Neural cell (in vitro differentiated cells): ENCODE measurements around the gene CACNB2.

Source experiments
- TF ChIP-seq, protein P1 (sequence below): fragments of 450-650 bp; IDR thresholded peaks from 2 replicates; pipeline ENCODE4 v1.5.1; 2014; ENCODE audit warnings: antibody characterized with exemption, mild to moderate bottlenecking, moderate library complexity; ENCODE audit not compliant: poor library complexity, severe bottlenecking
- TF ChIP-seq, protein P2 (sequence below): IDR thresholded peaks from 2 replicates; pipeline ENCODE4 v1.6.1; 2012; ENCODE audit warnings: borderline replicate concordance

DNA sequence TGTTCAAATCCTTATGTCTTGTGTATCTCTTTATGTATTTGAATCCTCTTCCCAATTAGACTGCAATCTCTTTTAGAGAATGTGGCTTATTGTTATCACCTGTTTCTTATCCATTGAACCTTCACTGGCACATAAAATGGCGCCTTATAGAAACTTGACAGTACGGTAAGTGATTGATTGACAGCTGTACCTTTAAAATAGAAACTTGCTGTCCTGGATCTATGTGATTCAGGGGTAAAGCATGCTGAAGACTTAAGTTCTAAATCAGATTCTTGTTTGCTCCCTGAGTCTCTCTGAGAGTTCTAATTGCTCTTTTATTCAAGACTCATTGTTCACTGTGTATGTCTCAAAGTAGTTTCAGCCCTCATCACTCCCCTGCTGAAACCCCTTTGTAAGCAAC, 91.3 kb downstream of the CACNB2 start:
- TF ChIP-seq, protein P1, sequence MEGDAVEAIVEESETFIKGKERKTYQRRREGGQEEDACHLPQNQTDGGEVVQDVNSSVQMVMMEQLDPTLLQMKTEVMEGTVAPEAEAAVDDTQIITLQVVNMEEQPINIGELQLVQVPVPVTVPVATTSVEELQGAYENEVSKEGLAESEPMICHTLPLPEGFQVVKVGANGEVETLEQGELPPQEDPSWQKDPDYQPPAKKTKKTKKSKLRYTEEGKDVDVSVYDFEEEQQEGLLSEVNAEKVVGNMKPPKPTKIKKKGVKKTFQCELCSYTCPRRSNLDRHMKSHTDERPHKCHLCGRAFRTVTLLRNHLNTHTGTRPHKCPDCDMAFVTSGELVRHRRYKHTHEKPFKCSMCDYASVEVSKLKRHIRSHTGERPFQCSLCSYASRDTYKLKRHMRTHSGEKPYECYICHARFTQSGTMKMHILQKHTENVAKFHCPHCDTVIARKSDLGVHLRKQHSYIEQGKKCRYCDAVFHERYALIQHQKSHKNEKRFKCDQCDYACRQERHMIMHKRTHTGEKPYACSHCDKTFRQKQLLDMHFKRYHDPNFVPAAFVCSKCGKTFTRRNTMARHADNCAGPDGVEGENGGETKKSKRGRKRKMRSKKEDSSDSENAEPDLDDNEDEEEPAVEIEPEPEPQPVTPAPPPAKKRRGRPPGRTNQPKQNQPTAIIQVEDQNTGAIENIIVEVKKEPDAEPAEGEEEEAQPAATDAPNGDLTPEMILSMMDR, result no peak
- TF ChIP-seq, protein P2, sequence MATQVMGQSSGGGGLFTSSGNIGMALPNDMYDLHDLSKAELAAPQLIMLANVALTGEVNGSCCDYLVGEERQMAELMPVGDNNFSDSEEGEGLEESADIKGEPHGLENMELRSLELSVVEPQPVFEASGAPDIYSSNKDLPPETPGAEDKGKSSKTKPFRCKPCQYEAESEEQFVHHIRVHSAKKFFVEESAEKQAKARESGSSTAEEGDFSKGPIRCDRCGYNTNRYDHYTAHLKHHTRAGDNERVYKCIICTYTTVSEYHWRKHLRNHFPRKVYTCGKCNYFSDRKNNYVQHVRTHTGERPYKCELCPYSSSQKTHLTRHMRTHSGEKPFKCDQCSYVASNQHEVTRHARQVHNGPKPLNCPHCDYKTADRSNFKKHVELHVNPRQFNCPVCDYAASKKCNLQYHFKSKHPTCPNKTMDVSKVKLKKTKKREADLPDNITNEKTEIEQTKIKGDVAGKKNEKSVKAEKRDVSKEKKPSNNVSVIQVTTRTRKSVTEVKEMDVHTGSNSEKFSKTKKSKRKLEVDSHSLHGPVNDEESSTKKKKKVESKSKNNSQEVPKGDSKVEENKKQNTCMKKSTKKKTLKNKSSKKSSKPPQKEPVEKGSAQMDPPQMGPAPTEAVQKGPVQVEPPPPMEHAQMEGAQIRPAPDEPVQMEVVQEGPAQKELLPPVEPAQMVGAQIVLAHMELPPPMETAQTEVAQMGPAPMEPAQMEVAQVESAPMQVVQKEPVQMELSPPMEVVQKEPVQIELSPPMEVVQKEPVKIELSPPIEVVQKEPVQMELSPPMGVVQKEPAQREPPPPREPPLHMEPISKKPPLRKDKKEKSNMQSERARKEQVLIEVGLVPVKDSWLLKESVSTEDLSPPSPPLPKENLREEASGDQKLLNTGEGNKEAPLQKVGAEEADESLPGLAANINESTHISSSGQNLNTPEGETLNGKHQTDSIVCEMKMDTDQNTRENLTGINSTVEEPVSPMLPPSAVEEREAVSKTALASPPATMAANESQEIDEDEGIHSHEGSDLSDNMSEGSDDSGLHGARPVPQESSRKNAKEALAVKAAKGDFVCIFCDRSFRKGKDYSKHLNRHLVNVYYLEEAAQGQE, result no peak
